ENCODE data around the gene PANK4. TPM values are rescaled to one million over a fixed set of nuclear protein-coding genes. Genes with fewer than 3 reads are reported as not detected.

The PANK4 gene
- total RNA-seq, 1 experiment from 2014 or later, result 20.5 TPM

DNA sequence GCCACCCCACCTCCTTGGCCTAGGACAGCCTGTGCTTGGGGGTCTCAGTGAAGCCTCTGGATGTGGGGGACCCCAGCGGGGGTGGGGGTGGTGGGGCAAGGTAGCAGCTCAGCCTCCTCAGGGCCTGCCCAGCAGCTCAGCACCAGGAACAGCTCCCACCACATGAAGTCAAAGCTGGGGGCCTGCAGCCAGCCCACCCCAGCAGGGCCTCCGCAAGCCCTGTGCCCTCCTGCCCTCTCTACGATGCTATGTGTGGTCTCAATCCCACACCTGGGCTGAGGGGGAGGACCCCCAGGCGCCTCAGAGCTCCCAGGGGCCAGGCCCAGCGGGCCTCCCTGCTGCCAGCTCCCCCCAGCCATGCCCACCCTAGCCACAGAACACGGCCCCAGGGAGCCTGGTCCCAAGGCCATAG is 18.6 kb downstream of the PANK4 start:
- no peaks in the 10 kb centered on the region for H3F3A ChIP-seq (ENCODE audit: insufficient read depth, low read depth)
- H3K9me2 ChIP-seq (ENCODE audit: insufficient read depth), result no peaks in the 10 kb centered on the region
- no peaks in the 10 kb centered on the region for H3K79me2 ChIP-seq (ENCODE audit: low read depth)
- no peak overlapping the region for H3K27ac ChIP-seq
- H3K9me3 ChIP-seq (ENCODE audit: insufficient read depth, low read depth), result no peaks in the 10 kb centered on the region
- H3K4me3 ChIP-seq, result no peak overlapping the region
- H4K20me1 ChIP-seq (ENCODE audit: insufficient read depth), result peaks cover 5% of the 10 kb centered on the region; the same call in 1 of the 2 replicates
- TF ChIP-seq EZH2 (IDR thresholded peaks at IDR 0.05; ENCODE audit: low read depth), result no peak
- TF ChIP-seq, protein P1, sequence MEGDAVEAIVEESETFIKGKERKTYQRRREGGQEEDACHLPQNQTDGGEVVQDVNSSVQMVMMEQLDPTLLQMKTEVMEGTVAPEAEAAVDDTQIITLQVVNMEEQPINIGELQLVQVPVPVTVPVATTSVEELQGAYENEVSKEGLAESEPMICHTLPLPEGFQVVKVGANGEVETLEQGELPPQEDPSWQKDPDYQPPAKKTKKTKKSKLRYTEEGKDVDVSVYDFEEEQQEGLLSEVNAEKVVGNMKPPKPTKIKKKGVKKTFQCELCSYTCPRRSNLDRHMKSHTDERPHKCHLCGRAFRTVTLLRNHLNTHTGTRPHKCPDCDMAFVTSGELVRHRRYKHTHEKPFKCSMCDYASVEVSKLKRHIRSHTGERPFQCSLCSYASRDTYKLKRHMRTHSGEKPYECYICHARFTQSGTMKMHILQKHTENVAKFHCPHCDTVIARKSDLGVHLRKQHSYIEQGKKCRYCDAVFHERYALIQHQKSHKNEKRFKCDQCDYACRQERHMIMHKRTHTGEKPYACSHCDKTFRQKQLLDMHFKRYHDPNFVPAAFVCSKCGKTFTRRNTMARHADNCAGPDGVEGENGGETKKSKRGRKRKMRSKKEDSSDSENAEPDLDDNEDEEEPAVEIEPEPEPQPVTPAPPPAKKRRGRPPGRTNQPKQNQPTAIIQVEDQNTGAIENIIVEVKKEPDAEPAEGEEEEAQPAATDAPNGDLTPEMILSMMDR (conservative IDR thresholded peaks at IDR 0.05), result no peak
- no peak overlapping the region for H2AFZ ChIP-seq
- no TSS peak for BruUV-seq (replicated peaks)
- intact Hi-C loops (cut with micrococcal nuclease; ENCODE audit: unreplicated experiment), result no loop called here
- no peaks in the 10 kb centered on the region for H3K27me3 ChIP-seq (ENCODE audit: insufficient read depth, low read depth)
- no peaks in the 10 kb centered on the region for H3K36me3 ChIP-seq (ENCODE audit: low read depth)
- DNase-seq, result no peak
- H3K4me2 ChIP-seq, result no peak overlapping the region
- CTCF ChIA-PET, result no interaction called here
- H3K4me1 ChIP-seq (replicated peaks; ENCODE audit: insufficient read depth), result no peaks in the 10 kb centered on the region
- POLR2A ChIA-PET (ENCODE audit: unreplicated experiment), result no interaction called here

- Histone ChIP-seq H3K27ac (no peak overlapping the region), H3F3A (ENCODE audit: insufficient read depth, low read depth) (no peaks in the 10 kb centered on the region), H3K36me3 (ENCODE audit: low read depth) (no peaks in the 10 kb centered on the region), H3K4me1 (replicated peaks; ENCODE audit: insufficient read depth) (no peaks in the 10 kb centered on the region), H3K9me3 (ENCODE audit: insufficient read depth, low read depth) (no peaks in the 10 kb centered on the region), H4K20me1 (ENCODE audit: insufficient read depth) (peaks cover 5% of the 10 kb centered on the region; the same call in 1 of the 2 replicates), H3K9me2 (ENCODE audit: insufficient read depth) (no peaks in the 10 kb centered on the region), H3K4me3 (no peak overlapping the region), H3K27me3 (ENCODE audit: insufficient read depth, low read depth) (no peaks in the 10 kb centered on the region), H3K4me2 (no peak overlapping the region), H3K79me2 (ENCODE audit: low read depth) (no peaks in the 10 kb centered on the region), H2AFZ (no peak overlapping the region)
- ChIA-PET POLR2A (ENCODE audit: unreplicated experiment) (no interaction called here), CTCF (no interaction called here)
- no peak for DNase-seq
- no TSS peak for BruUV-seq (replicated peaks)
- intact Hi-C loops (cut with micrococcal nuclease; ENCODE audit: unreplicated experiment), result no loop called here
- TF ChIP-seq EZH2 (IDR thresholded peaks at IDR 0.05; ENCODE audit: low read depth), result no peak
- TF ChIP-seq, protein P1 (conservative IDR thresholded peaks at IDR 0.05), result no peak
Observed at GRCh38 chr1:2506901-2507565, 19.4 kb downstream of the PANK4 start.

DNA sequence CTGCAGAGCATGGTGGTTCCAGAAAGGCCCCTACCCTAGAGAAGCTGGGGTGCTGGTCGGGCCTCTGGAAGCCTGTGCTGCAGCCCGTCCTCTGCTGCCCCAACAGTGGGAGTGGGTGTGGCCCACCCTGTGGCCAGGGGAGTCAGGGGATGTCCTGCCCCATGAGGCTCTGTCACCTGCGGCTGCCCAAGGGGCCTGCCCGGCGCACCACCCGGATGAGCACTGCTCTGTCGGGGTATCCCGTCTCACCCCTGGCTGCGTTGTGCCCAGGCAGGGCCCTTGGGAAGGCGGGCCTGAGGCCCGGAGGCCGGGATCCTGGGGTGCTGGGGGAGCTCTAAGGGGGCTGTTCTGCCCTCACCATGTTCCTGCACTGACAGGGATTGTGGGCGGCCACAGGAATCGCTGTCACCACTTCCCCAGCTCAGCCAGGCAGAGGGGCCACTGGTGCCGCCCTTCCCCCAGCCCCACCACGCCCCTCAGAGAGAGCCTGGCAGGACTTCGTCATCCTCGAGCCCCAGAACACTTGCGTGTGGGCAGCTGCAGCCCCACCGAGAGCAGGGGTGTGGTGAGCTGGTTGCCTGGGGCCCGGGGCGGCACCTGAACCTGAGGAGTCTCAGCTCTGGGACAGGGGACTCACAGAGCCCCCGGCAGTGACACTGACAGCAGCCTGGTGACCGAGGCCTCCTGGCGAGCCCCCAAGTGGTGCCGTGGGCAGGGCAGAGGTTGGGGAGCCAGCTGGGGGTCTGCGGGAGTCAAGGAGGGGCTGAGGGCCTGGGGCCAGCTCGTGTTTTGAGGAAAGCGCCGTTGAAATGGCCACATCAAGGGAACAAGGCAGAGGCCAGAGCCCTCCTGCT is 20.2 kb downstream of the PANK4 start:
- intact Hi-C loops (cut with micrococcal nuclease; ENCODE audit: unreplicated experiment), result no loop called here
- Histone ChIP-seq H3K4me3 (no peak overlapping the region), H3K4me1 (replicated peaks; ENCODE audit: insufficient read depth) (no peaks in the 10 kb centered on the region), H3K9me2 (ENCODE audit: insufficient read depth) (no peaks in the 10 kb centered on the region), H4K20me1 (ENCODE audit: insufficient read depth) (peaks cover 5% of the 10 kb centered on the region; the same call in 1 of the 2 replicates), H3F3A (ENCODE audit: insufficient read depth, low read depth) (no peaks in the 10 kb centered on the region), H2AFZ (no peak overlapping the region), H3K79me2 (ENCODE audit: low read depth) (no peaks in the 10 kb centered on the region), H3K27me3 (ENCODE audit: insufficient read depth, low read depth) (no peaks in the 10 kb centered on the region), H3K9me3 (ENCODE audit: insufficient read depth, low read depth) (no peaks in the 10 kb centered on the region), H3K27ac (no peak overlapping the region), H3K36me3 (ENCODE audit: low read depth) (no peaks in the 10 kb centered on the region), H3K4me2 (no peak overlapping the region)
- TSS peak; percentile 20 for BruUV-seq (replicated peaks)
- ChIA-PET POLR2A (ENCODE audit: unreplicated experiment) (no interaction called here), CTCF (no interaction called here)
- DNase-seq, result no peak
- TF ChIP-seq, protein P1 (conservative IDR thresholded peaks at IDR 0.05), result no peak
- TF ChIP-seq EZH2 (IDR thresholded peaks at IDR 0.05; ENCODE audit: low read depth), result no peak
